PC-3 (cell line): ENCODE data around the gene NUP210L.

ENCODE experiments used
- CTCF ChIP-seq: fragments of 300-600 bp; sonication (generic); conservative IDR thresholded peaks from 2 replicates; pipeline ENCODE4 v1.5.1; 2017; ENCODE audit warnings: antibody characterized with exemption, low read depth, mild to moderate bottlenecking, low read length
- EZH2 ChIP-seq: fragments of 300-600 bp; sonication (generic); IDR thresholded peaks from one replicate; pipeline ENCODE4 v1.6.1; 2017; ENCODE audit warnings: antibody characterized with exemption, mild to moderate bottlenecking, low read length; ENCODE audit not compliant: unreplicated experiment

GRCh38 chr1:154179946-154180687, 25.2 kb upstream of the NUP210L start:
- TF ChIP-seq CTCF (no peak), EZH2 (no peak)
